PC-9 (cell line): Measurements from ENCODE around the gene TSFM. TPM values are rescaled to one million over a fixed set of nuclear protein-coding genes. Genes with fewer than 3 reads are reported as not detected.

ENCODE experiments used
- BruUV-seq: library from RNA; stranded (reverse); fragments of 400-500 nt; replicated peaks from 2 replicates; lab custom pipeline; 2021; lab: Mats Ljungman, UMichigan
- CTCF ChIA-PET: fragments of 300-600 bp; sonication (Branson Sonifier 250); formaldehyde crosslinking; loops from one replicate; lab custom pipeline; 2022; ENCODE audit warnings: antibody characterized with exemption; lab: Charles Lee
- POLR2A ChIA-PET: fragments of 300-600 bp; sonication (Branson Sonifier 250); formaldehyde crosslinking; loops from one replicate; lab custom pipeline; 2022; ENCODE audit warnings: antibody characterized with exemption; ENCODE audit not compliant: unreplicated experiment; lab: Charles Lee
- DNase-seq, 2 experiments: peaks; one replicate each; pipeline versions ENCODE4 v3.0.0 to v3.0.0-alpha.2; 2015 to 2022; ENCODE audit warnings: mixed read lengths in 1 of 2
- H2AFZ ChIP-seq: fragments of 200-600 bp; sonication (generic); 2 replicates; pipeline ENCODE4 v1.8.1; 2017; ENCODE audit warnings: antibody characterized with exemption
- H3F3A ChIP-seq: fragments of 200-600 bp; sonication (generic); 2 replicates; pipeline ENCODE4 v1.8.1; 2017; ENCODE audit warnings: antibody characterized with exemption, mild to moderate bottlenecking, low read depth; ENCODE audit not compliant: insufficient read depth
- H3K27ac ChIP-seq: fragments of 200-600 bp; sonication (generic); 2 replicates; pipeline ENCODE4 v1.6.1; 2016; ENCODE audit warnings: mixed run types
- H3K27me3 ChIP-seq: fragments of 200-600 bp; sonication (generic); 2 replicates; pipeline ENCODE4 v1.6.1; 2016; ENCODE audit warnings: low read depth, mixed run types; ENCODE audit not compliant: insufficient read depth
- H3K36me3 ChIP-seq: fragments of 200-600 bp; sonication (generic); 2 replicates; pipeline ENCODE4 v1.6.1; 2016; ENCODE audit warnings: low read depth, mixed run types
- H3K4me1 ChIP-seq: fragments of 200-600 bp; sonication (generic); replicated peaks from 2 replicates; pipeline ENCODE4 v1.6.1; 2016; ENCODE audit warnings: mixed run types; ENCODE audit not compliant: insufficient read depth
- H3K4me2 ChIP-seq: fragments of 200-600 bp; sonication (generic); 2 replicates; pipeline ENCODE4 v1.6.1; 2017; ENCODE audit warnings: mixed run types
- H3K4me3 ChIP-seq: fragments of 200-600 bp; sonication (generic); 2 replicates; pipeline ENCODE4 v1.6.1; 2016; ENCODE audit warnings: mixed run types
- H3K79me2 ChIP-seq: fragments of 200-600 bp; sonication (generic); 2 replicates; pipeline ENCODE4 v1.6.1; 2017; ENCODE audit warnings: low read depth, mixed run types
- H3K9me2 ChIP-seq: fragments of 200-600 bp; sonication (generic); 2 replicates; pipeline ENCODE4 v1.8.1; 2017; ENCODE audit warnings: mild to moderate bottlenecking; ENCODE audit not compliant: insufficient read depth
- H3K9me3 ChIP-seq: fragments of 200-600 bp; sonication (generic); 2 replicates; pipeline ENCODE4 v1.8.1; 2016; ENCODE audit warnings: low read depth; ENCODE audit not compliant: insufficient read depth
- H4K20me1 ChIP-seq: fragments of 200-600 bp; sonication (generic); 2 replicates; pipeline ENCODE4 v1.8.1; 2017; ENCODE audit not compliant: insufficient read depth
- EZH2 ChIP-seq: fragments of 200-600 bp; sonication (generic); IDR thresholded peaks from 2 replicates; pipeline ENCODE4 v1.8.0; 2017; ENCODE audit warnings: antibody characterized with exemption, low read depth
- intact Hi-C: fragments of 100-400 bp; cut with micrococcal nuclease; formaldehyde crosslinking; loops from one replicate; pipeline ENCODE4 v1.10.0; 2022; ENCODE audit not compliant: unreplicated experiment
- total RNA-seq: library from RNA; stranded (reverse); gene quantifications from 2 replicates; pipeline ENCODE4 v1.2.3, GENCODE V29; 2021
- TF ChIP-seq, protein P1 (sequence below): fragments of 200-600 bp; sonication (generic); conservative IDR thresholded peaks from 2 replicates; pipeline ENCODE4 v1.6.1; 2017; ENCODE audit warnings: mixed run types, antibody characterized with exemption, mild to moderate bottlenecking, moderate library complexity

The TSFM gene
- total RNA-seq, 1 experiment from 2014 or later = 44.8 TPM

DNA sequence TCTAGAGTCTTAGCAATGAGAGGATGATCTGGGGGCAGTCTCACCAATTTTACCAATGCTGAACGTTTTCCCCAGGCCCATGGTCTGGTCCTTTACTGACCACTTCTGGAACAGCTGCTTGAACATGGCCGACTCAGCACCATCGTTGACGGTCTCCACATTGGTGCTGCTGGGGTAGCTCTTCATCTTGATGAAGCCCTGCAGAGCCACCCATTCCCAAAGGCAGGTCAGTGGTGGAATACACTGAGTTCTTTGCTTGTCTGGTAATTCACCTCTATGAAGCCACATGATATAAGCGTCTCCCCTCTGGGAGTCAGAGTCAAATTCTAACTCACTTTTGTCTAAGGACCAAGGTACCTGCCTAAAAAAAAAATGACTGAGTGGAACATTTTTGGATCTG is 25.8 kb downstream of the TSFM start:
- TF ChIP-seq, protein P1, sequence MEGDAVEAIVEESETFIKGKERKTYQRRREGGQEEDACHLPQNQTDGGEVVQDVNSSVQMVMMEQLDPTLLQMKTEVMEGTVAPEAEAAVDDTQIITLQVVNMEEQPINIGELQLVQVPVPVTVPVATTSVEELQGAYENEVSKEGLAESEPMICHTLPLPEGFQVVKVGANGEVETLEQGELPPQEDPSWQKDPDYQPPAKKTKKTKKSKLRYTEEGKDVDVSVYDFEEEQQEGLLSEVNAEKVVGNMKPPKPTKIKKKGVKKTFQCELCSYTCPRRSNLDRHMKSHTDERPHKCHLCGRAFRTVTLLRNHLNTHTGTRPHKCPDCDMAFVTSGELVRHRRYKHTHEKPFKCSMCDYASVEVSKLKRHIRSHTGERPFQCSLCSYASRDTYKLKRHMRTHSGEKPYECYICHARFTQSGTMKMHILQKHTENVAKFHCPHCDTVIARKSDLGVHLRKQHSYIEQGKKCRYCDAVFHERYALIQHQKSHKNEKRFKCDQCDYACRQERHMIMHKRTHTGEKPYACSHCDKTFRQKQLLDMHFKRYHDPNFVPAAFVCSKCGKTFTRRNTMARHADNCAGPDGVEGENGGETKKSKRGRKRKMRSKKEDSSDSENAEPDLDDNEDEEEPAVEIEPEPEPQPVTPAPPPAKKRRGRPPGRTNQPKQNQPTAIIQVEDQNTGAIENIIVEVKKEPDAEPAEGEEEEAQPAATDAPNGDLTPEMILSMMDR = no peak
- no peak for TF ChIP-seq EZH2
- no peak overlapping the region for H3K4me2 ChIP-seq
- no peaks in the 10 kb centered on the region for H3K9me3 ChIP-seq
- intact Hi-C loops = no loop called here
- H3K36me3 ChIP-seq = no peaks in the 10 kb centered on the region
- H3K4me1 ChIP-seq = peaks cover 10% of the 10 kb centered on the region; the same call in 1 of the 2 replicates
- no peaks in the 10 kb centered on the region for H3K79me2 ChIP-seq
- H3F3A ChIP-seq = no peaks in the 10 kb centered on the region
- POLR2A ChIA-PET = no interaction called here
- no peaks in the 10 kb centered on the region for H3K27me3 ChIP-seq
- H3K4me3 ChIP-seq = no peak overlapping the region
- DNase-seq = no peak
- H4K20me1 ChIP-seq = no peaks in the 10 kb centered on the region
- CTCF ChIA-PET = no interaction called here
- H2AFZ ChIP-seq = no peak overlapping the region
- no peaks in the 10 kb centered on the region for H3K9me2 ChIP-seq
- no peak overlapping the region for H3K27ac ChIP-seq
- BruUV-seq = no TSS peak

DNA sequence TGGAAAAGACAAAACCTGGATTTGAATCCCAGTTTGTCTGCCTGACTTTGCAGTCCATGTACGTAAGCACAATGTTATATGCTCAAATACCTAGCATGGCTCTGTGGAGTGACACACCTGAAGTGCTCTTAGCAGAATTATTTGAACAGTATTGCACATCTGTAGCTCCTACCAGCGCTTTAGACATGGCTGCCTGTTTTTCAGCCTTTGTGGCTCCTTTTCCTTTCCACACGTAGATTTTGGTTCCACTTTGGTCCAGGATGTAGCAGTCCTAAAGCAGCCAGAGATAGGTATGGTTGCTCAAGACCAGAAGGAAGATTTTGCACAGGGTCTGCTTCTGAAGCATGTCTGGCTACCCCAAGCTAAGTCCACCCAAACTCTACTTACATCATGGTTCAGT is 26.8 kb downstream of the TSFM start:
- no peaks in the 10 kb centered on the region for H3K27me3 ChIP-seq
- no TSS peak for BruUV-seq
- no peak overlapping the region for H3K4me2 ChIP-seq
- H3K27ac ChIP-seq = no peak overlapping the region
- H3K4me1 ChIP-seq = peaks cover 10% of the 10 kb centered on the region; the same call in 1 of the 2 replicates
- no peak for DNase-seq
- no peaks in the 10 kb centered on the region for H4K20me1 ChIP-seq
- H2AFZ ChIP-seq = no peak overlapping the region
- no peaks in the 10 kb centered on the region for H3K36me3 ChIP-seq
- H3F3A ChIP-seq = no peaks in the 10 kb centered on the region
- no peak for TF ChIP-seq EZH2
- TF ChIP-seq, protein P1 = no peak
- intact Hi-C loops = no loop called here
- ChIA-PET POLR2A (interaction anchor here (0.7 kb wide), 1 partner anchor 77 kb away, joined by 3 read pairs; no protein-coding TSS in a partner anchor), CTCF (no interaction called here)
- H3K9me3 ChIP-seq = no peaks in the 10 kb centered on the region
- no peaks in the 10 kb centered on the region for H3K79me2 ChIP-seq
- H3K4me3 ChIP-seq = no peak overlapping the region
- H3K9me2 ChIP-seq = no peaks in the 10 kb centered on the region

DNA sequence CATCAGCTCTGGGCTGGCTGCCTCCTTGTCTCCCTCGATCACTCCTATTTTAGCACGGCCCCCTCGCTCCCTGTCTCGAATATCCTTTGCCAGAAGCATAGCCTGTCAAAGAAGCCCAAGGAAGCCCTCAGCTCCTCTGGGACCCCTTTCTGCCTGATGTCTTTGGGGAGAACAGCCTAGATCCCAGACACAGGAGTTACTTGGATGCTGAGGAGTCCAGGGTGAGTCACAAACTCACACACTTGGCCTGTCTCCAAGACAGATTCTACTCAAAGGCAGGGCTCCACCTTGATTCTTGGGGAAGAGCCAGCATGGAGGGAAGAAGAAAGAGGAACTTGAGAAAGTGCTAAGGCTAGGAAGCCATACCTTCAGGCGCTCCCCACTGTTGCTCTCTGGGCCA is 27.9 kb downstream of the TSFM start:
- Histone ChIP-seq H3K27me3 (no peaks in the 10 kb centered on the region), H2AFZ (no peak overlapping the region), H3K79me2 (no peaks in the 10 kb centered on the region), H3K27ac (no peak overlapping the region), H3F3A (no peaks in the 10 kb centered on the region), H3K9me2 (no peaks in the 10 kb centered on the region), H3K9me3 (no peaks in the 10 kb centered on the region), H3K4me2 (no peak overlapping the region), H3K4me1 (peaks cover 10% of the 10 kb centered on the region; the same call in 1 of the 2 replicates), H3K36me3 (no peaks in the 10 kb centered on the region), H3K4me3 (no peak overlapping the region), H4K20me1 (no peaks in the 10 kb centered on the region)
- BruUV-seq = no TSS peak
- DNase-seq = peak; percentile 58 to 61
- intact Hi-C loops = no loop called here
- POLR2A ChIA-PET = no interaction called here
- CTCF ChIA-PET = interaction anchor here (0.9 kb wide), 1 partner anchor 20 kb away, joined by 3 read pairs; no protein-coding TSS in a partner anchor
- TF ChIP-seq EZH2 = no peak
- TF ChIP-seq, protein P1 = no peak
